ENCODE data around the gene GNAT1. TPM values are rescaled to one million over a fixed set of nuclear protein-coding genes. Genes with fewer than 3 reads are reported as not detected.

The GNAT1 gene
- total RNA-seq, 1 experiment from 2014 or later = not detected

GRCh38 chr3:50183755-50184154 is 7.7 kb upstream of the GNAT1 start:
- CTCF ChIA-PET = interaction anchor here (0.7 to 16.0 kb wide), 7 partner anchors 8 to 222 kb away, joined by 3 to 245 read pairs (median 5); partner anchors contain the start of gene GNAT1
- Mint-ChIP-seq H3K9me3 (ENCODE audit: unreplicated experiment) (no peaks in the 10 kb centered on the region), H3K4me3 (ENCODE audit: unreplicated experiment) (no peak overlapping the region), H3K27me3 (ENCODE audit: insufficient read depth, unreplicated experiment) (no peaks in the 10 kb centered on the region), H3K36me3 (ENCODE audit: insufficient read depth, unreplicated experiment) (peaks cover 79% of the 10 kb centered on the region), H3K27ac (ENCODE audit: low read depth, unreplicated experiment) (no peak overlapping the region), H3K4me1 (ENCODE audit: insufficient read depth, unreplicated experiment) (no peaks in the 10 kb centered on the region)
- no peak for TF ChIP-seq CTCF (IDR thresholded peaks at IDR 0.05; ENCODE audit: unreplicated experiment)
- DNase-seq (ENCODE audit: unreplicated experiment) = no peak
- POLR2A ChIA-PET = interaction anchor here (0.6 kb wide), 1 partner anchor 19 kb away, joined by 3 read pairs; no protein-coding TSS in a partner anchor
- BruUV-seq (replicated peaks) = no TSS peak
- intact Hi-C loops (cut with micrococcal nuclease) = no loop called here

- H3K27me3 Mint-ChIP-seq (ENCODE audit: insufficient read depth, unreplicated experiment) = no peaks in the 10 kb centered on the region
- no peak overlapping the region for H3K4me3 Mint-ChIP-seq (ENCODE audit: unreplicated experiment)
- H3K27ac Mint-ChIP-seq (ENCODE audit: low read depth, unreplicated experiment) = no peak overlapping the region
- H3K4me1 Mint-ChIP-seq (ENCODE audit: insufficient read depth, unreplicated experiment) = no peaks in the 10 kb centered on the region
- TF ChIP-seq CTCF (IDR thresholded peaks at IDR 0.05; ENCODE audit: unreplicated experiment) = no peak
- CTCF ChIA-PET = interaction anchor here (1.0 to 16.0 kb wide), 8 partner anchors 7 to 222 kb away, joined by 3 to 245 read pairs (median 5); partner anchors contain the start of gene GNAT1
- H3K36me3 Mint-ChIP-seq (ENCODE audit: insufficient read depth, unreplicated experiment) = peaks cover 78% of the 10 kb centered on the region
- POLR2A ChIA-PET = interaction anchor here (0.6 to 1.2 kb wide), 2 partner anchors 8 to 19 kb away, joined by 3 read pairs; no protein-coding TSS in a partner anchor
- BruUV-seq (replicated peaks) = no TSS peak
- DNase-seq (ENCODE audit: unreplicated experiment) = no peak
- intact Hi-C loops (cut with micrococcal nuclease) = no loop called here
- H3K9me3 Mint-ChIP-seq (ENCODE audit: unreplicated experiment) = no peaks in the 10 kb centered on the region
These were observed 7.0 kb upstream of the GNAT1 start for GRCh38 chr3:50184242-50184978.

GRCh38 chr3:50185230-50185629 is 6.2 kb upstream of the GNAT1 start:
- H3K36me3 Mint-ChIP-seq (ENCODE audit: insufficient read depth, unreplicated experiment) = peaks cover 76% of the 10 kb centered on the region
- POLR2A ChIA-PET = interaction anchor here (1.2 kb wide), 1 partner anchor 9 kb away, joined by 3 read pairs; no protein-coding TSS in a partner anchor
- DNase-seq (ENCODE audit: unreplicated experiment) = no peak
- H3K9me3 Mint-ChIP-seq (ENCODE audit: unreplicated experiment) = no peaks in the 10 kb centered on the region
- no TSS peak for BruUV-seq (replicated peaks)
- H3K4me1 Mint-ChIP-seq (ENCODE audit: insufficient read depth, unreplicated experiment) = no peaks in the 10 kb centered on the region
- H3K27me3 Mint-ChIP-seq (ENCODE audit: insufficient read depth, unreplicated experiment) = no peaks in the 10 kb centered on the region
- intact Hi-C loops (cut with micrococcal nuclease) = no loop called here
- CTCF ChIA-PET = interaction anchor here (0.6 to 16.0 kb wide), 7 partner anchors 9 to 75 kb away, joined by 3 to 245 read pairs (median 5); no protein-coding TSS in a partner anchor
- TF ChIP-seq CTCF (IDR thresholded peaks at IDR 0.05; ENCODE audit: unreplicated experiment) = no peak
- no peak overlapping the region for H3K4me3 Mint-ChIP-seq (ENCODE audit: unreplicated experiment)
- no peak overlapping the region for H3K27ac Mint-ChIP-seq (ENCODE audit: low read depth, unreplicated experiment)

GRCh38 chr3:50186096-50186495 is 5.3 kb upstream of the GNAT1 start:
- Mint-ChIP-seq H3K4me3 (ENCODE audit: unreplicated experiment) (no peak overlapping the region), H3K27me3 (ENCODE audit: insufficient read depth, unreplicated experiment) (no peaks in the 10 kb centered on the region), H3K9me3 (ENCODE audit: unreplicated experiment) (no peaks in the 10 kb centered on the region), H3K4me1 (ENCODE audit: insufficient read depth, unreplicated experiment) (no peaks in the 10 kb centered on the region), H3K36me3 (ENCODE audit: insufficient read depth, unreplicated experiment) (peaks cover 68% of the 10 kb centered on the region), H3K27ac (ENCODE audit: low read depth, unreplicated experiment) (no peak overlapping the region)
- no TSS peak for BruUV-seq (replicated peaks)
- DNase-seq (ENCODE audit: unreplicated experiment) = no peak
- no peak for TF ChIP-seq CTCF (IDR thresholded peaks at IDR 0.05; ENCODE audit: unreplicated experiment)
- intact Hi-C loops (cut with micrococcal nuclease) = no loop called here
- POLR2A ChIA-PET = no interaction called here
- CTCF ChIA-PET = interaction anchor here (0.5 to 16.0 kb wide), 2 partner anchors 22 to 64 kb away, joined by 3 to 245 read pairs; no protein-coding TSS in a partner anchor
